Cardiac muscle cell (in vitro differentiated cells and primary cell): ENCODE results near the gene CDH4. TPM values are rescaled to one million over a fixed set of nuclear protein-coding genes. Genes with fewer than 3 reads are reported as not detected.

Experiments
- DNase-seq, 2 donors: peaks; one replicate each; pipeline versions ENCODE4 v3.0.0 to v3.0.0-alpha.2; 2010 to 2017; ENCODE audit warnings: low read depth in 1 of 2, low spot score in 1 of 2
- H3K27ac ChIP-seq: fragments of 200-600 bp; sonication (generic); 2 replicates; pipeline ENCODE4 v1.5.1; 2016
- H3K27me3 ChIP-seq: fragments of 200-600 bp; sonication (generic); 2 replicates; pipeline ENCODE4 v1.6.0; 2016; ENCODE audit warnings: control low read depth
- H3K36me3 ChIP-seq: fragments of 200-600 bp; sonication (generic); 2 replicates; pipeline ENCODE4 v1.5.1; 2016; ENCODE audit warnings: control low read depth
- H3K4me1 ChIP-seq: fragments of 200-600 bp; sonication (generic); 2 replicates; pipeline ENCODE4 v1.8.1; 2017; ENCODE audit warnings: low read depth, mild to moderate bottlenecking, mixed run types
- H3K4me3 ChIP-seq: fragments of 200-600 bp; sonication (generic); 2 replicates; pipeline ENCODE4 v1.5.1; 2016; ENCODE audit warnings: mild to moderate bottlenecking
- H3K9me3 ChIP-seq: fragments of 200-600 bp; sonication (generic); 2 replicates; pipeline ENCODE4 v1.5.1; 2017; ENCODE audit warnings: low read depth, mild to moderate bottlenecking, control low read depth
- polyA plus RNA-seq: library from polyadenylated mRNA; unstranded; fragments of >200 nt; fragmentation: Nextera tagmentation; extraction: Ambion mirVana; gene quantifications from 2 replicates; pipeline ENCODE4 v1.2.1, GENCODE V29; 2016
- total RNA-seq: library from RNA; depleted of rRNA; stranded (reverse); fragments of >200 nt; gene quantifications from 2 replicates; pipeline ENCODE4 v1.2.3, GENCODE V29; 2016
- TF ChIP-seq, protein P1 (sequence below): IDR thresholded peaks from 2 replicates; pipeline ENCODE4 v1.5.1; 2012; ENCODE audit warnings: low read depth, mild to moderate bottlenecking, low read length

The CDH4 gene
- total and polyA plus RNA-seq, 2 experiments from 2014 or later = 0.43 to 0.80 TPM

DNA sequence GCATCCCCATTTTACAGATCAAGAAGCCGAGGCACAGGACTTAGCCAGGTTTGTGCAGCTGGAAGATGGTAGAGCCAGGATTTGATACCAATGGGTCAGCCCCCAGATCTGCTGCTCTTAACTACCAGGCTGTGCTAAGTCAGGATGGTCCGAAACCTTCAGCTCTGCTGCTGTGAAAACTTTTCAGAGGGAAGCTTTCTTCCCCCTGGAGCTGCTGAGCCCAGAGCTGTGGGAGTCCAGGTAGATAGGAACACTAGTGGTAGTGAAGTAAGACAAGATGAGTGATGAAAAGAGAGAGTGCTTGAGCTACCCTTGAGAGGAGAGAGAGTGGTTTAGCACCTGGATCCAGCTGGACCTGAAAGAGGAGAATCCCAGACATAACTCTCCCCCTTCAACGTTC is 230.8 kb downstream of the CDH4 start:
- Histone ChIP-seq H3K27me3 (no peaks in the 10 kb centered on the region), H3K36me3 (no peaks in the 10 kb centered on the region), H3K9me3 (no peaks in the 10 kb centered on the region), H3K4me3 (no peak overlapping the region), H3K27ac (no peak overlapping the region), H3K4me1 (no peaks in the 10 kb centered on the region)
- DNase-seq = no peak
- TF ChIP-seq, protein P1, sequence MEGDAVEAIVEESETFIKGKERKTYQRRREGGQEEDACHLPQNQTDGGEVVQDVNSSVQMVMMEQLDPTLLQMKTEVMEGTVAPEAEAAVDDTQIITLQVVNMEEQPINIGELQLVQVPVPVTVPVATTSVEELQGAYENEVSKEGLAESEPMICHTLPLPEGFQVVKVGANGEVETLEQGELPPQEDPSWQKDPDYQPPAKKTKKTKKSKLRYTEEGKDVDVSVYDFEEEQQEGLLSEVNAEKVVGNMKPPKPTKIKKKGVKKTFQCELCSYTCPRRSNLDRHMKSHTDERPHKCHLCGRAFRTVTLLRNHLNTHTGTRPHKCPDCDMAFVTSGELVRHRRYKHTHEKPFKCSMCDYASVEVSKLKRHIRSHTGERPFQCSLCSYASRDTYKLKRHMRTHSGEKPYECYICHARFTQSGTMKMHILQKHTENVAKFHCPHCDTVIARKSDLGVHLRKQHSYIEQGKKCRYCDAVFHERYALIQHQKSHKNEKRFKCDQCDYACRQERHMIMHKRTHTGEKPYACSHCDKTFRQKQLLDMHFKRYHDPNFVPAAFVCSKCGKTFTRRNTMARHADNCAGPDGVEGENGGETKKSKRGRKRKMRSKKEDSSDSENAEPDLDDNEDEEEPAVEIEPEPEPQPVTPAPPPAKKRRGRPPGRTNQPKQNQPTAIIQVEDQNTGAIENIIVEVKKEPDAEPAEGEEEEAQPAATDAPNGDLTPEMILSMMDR = no peak

DNA sequence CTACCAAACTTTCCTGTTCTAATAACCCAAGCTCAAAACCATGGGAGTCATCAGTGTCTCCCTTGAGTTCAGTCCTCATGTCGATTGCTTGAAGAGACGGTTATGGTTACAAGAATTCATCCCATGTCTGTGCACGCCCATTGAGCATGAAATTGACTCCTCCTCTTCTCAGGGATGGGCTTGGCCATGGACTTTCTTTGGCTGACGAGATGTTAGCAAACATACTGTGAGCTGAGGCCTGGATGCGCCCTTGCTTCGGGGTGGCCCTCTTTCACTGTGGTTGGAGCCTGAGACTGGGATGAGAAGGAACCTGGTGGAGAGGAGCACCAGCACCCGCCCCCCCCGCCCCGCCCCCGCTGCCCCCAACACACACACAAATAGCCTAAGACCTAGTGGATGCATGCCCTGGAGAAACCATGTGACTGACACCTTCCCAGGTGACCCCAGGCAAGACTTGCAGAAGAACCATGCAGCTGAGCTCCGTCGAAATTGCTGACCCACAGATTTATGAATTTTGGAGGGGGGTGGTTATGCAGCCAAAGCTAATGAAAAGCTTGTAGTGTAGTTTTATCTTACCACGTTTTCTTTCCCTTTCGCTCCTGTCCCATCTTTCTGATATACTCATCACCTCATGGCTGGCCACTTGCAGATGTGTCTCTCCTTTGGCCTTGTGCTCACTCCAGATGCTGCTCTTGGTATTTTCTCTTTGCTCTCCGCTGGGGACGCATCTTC is 231.4 kb downstream of the CDH4 start:
- Histone ChIP-seq H3K36me3 (no peaks in the 10 kb centered on the region), H3K4me1 (no peaks in the 10 kb centered on the region), H3K9me3 (no peaks in the 10 kb centered on the region), H3K27me3 (no peaks in the 10 kb centered on the region), H3K4me3 (no peak overlapping the region), H3K27ac (no peak overlapping the region)
- TF ChIP-seq, protein P1 = no peak
- no peak for DNase-seq

DNA sequence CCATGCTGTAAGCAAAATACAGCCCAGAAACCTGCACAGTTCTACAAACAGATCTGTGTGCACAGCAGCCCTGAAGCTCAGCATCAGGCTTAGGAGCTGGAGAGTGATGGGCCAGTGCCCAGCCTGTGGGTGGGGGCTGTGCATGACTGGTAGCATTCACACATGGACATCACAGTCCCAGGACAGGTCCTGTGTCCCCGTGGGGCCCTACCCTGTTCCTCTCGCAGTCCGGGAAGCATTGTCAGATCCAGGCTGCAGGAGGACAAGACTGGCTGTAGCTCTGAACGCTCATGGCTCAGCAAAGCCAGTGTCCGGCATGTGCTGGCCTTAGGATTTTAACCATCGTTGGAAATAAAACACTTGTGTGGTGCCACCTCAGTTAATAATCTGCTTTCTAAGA is 234.1 kb downstream of the CDH4 start:
- Histone ChIP-seq H3K4me1 (no peaks in the 10 kb centered on the region), H3K27ac (no peak overlapping the region), H3K4me3 (no peak overlapping the region), H3K27me3 (no peaks in the 10 kb centered on the region), H3K36me3 (no peaks in the 10 kb centered on the region), H3K9me3 (no peaks in the 10 kb centered on the region)
- TF ChIP-seq, protein P1 = no peak
- no peak for DNase-seq

DNA sequence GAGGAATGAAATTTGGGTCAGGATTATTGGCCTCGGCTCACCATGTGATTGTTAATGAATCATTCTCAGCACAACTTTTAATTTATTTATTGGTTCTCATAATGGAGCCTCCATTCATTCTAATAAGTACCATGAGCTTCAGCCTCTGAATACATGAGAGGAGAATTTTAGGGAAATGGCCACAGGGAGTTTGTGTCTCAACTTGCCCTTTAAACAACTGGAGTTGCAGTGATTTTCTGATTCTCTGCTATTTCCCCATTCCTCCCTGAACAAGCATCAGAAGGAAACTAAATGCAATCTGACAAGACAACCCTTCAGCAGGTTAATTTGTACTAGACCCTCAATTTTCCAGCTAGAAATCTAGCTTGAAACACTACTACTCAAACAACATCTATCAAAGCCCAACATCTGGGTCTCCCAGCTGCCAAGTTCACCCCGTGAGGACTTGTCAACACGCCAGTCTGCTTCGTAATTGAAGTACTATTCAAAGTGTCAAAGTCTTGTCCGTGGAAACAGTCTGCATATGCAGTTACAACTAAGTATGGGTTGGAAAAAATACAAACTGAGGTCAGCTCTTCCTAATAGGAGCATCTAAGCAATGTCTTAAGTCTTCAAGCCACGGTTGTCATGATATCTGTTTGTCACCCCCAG is 235.4 kb downstream of the CDH4 start:
- Histone ChIP-seq H3K27ac (no peak overlapping the region), H3K9me3 (no peaks in the 10 kb centered on the region), H3K27me3 (no peaks in the 10 kb centered on the region), H3K4me1 (no peaks in the 10 kb centered on the region), H3K36me3 (no peaks in the 10 kb centered on the region), H3K4me3 (no peak overlapping the region)
- TF ChIP-seq, protein P1 = no peak
- no peak for DNase-seq

DNA sequence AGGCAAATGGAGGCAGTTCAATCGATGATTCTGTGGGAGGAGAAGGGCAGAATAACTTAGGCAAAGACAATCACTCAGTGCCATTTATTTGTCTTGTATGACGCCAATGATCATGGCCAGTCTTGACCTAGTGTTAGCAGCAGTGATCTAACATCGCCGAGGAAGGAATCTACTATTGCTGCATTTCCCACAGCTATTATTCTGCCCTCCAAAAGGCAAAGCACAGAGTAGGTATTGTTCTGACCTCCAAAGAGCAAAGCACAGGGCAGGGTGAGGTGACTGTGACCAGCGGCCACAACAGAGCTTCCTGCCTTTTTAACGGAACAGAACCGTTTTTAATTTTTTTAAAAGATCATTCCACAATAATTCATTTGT is 235.9 kb downstream of the CDH4 start:
- Histone ChIP-seq H3K4me3 (no peak overlapping the region), H3K27me3 (no peaks in the 10 kb centered on the region), H3K9me3 (no peaks in the 10 kb centered on the region), H3K4me1 (no peaks in the 10 kb centered on the region), H3K27ac (no peak overlapping the region), H3K36me3 (no peaks in the 10 kb centered on the region)
- TF ChIP-seq, protein P1 = no peak
- DNase-seq = no peak
